Erythroblast (primary cell): ENCODE measurements around the gene ZNF362.

Experiments
- GATA1 ChIP-seq: IDR thresholded peaks from 2 replicates; pipeline ENCODE4 v1.6.1; 2011; ENCODE audit warnings: low read depth, mild to moderate bottlenecking, control low read depth, low read length, moderate library complexity
- POLR2A ChIP-seq: IDR thresholded peaks from 2 replicates; pipeline ENCODE4 v1.6.1; 2011; ENCODE audit warnings: mild to moderate bottlenecking, low read length

DNA sequence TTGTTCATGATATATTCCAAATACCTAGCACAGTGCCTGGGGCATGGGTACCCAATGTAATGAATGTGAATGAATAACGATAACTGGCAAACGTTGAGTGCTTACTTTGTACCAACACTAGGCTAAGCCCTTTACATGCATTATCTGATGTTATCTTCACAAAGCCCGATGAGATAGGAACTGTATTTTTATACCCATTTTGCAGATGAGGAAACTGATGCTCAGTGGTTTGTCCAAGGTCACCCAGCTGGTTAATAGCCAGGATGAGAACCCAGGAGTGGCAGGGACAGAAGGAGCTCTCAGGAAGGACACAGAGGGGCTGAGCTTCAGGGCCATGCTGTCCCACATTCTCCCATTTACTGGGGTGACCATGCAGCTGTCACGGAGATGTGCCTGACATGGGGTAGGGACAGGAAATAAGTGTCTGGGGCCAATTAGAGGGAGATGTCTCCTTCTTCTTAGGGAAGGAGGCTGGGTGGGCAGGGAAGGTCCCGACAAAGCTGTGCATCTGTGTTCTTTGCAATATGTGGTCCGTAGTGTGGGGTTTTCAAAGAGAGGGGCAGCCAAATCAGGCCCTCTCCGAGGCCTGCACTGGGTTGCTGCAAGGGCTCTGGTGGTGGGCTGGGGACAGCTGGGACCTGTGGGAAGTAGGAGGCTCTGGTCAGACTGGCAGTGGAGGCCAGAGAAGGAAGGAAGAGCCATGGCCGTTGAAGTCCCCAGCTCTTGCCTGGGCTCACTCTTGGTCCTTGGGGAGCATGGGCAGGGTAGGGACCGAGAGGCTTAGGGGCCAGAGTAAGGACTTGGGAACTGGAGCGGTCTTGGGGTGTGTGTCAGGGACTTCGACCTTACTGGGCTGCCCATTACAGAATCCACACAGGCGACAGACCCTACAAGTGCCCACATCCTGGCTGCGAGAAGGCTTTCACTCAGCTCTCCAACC, 38.0 kb downstream of the ZNF362 start:
- TF ChIP-seq POLR2A (no peak), GATA1 (no peak)
